SHP77 (cell line): ENCODE results near the gene MORF4L2.
"Not testable (repeated sequence)": the region's sequence is repeated elsewhere in the genome, so short reads cannot be mapped to it uniquely, and the experiment has no call there.

Experiments used
- DNase-seq, 2 experiments: peaks; one replicate each; lab custom pipeline; 2025; lab: John Stamatoyannopoulos, UW

The MORF4L2 gene

DNA sequence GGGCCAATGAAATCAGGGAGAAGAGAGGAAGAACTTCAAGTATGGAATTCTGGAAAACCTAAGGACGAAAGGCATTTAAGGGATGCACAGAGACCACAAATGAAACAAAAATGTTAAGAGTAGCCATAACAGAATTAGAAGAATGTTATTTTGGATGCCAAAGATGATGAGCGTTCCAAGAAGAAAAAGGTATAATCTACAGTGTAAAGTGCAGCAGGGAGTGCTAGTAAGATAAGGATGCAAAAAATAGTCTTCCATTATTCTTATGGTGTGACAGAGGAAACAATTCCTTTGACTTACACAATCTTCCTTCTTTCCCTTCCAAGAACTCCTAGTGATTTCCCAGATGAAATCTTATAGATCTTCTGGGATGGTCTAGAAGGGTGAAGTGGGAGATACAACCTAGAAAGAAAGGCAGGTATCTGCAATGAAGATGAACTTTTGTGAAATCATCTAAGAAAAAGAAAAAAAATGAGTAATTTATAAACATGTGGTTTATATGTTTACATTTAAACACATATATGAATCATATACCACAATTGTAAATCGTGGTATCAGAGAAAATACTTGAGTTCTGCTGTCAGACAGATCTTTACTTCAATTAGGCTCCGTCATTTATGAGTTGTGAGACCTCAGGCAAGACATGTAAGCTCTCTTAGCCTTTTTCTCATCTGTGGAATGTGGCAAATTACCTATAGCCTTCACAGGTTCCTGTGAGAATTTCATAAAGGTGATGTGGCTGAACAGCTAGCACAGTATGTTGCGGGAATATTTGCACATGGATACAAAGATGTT, 8.1 kb downstream of the MORF4L2 start:
- no peak for DNase-seq

DNA sequence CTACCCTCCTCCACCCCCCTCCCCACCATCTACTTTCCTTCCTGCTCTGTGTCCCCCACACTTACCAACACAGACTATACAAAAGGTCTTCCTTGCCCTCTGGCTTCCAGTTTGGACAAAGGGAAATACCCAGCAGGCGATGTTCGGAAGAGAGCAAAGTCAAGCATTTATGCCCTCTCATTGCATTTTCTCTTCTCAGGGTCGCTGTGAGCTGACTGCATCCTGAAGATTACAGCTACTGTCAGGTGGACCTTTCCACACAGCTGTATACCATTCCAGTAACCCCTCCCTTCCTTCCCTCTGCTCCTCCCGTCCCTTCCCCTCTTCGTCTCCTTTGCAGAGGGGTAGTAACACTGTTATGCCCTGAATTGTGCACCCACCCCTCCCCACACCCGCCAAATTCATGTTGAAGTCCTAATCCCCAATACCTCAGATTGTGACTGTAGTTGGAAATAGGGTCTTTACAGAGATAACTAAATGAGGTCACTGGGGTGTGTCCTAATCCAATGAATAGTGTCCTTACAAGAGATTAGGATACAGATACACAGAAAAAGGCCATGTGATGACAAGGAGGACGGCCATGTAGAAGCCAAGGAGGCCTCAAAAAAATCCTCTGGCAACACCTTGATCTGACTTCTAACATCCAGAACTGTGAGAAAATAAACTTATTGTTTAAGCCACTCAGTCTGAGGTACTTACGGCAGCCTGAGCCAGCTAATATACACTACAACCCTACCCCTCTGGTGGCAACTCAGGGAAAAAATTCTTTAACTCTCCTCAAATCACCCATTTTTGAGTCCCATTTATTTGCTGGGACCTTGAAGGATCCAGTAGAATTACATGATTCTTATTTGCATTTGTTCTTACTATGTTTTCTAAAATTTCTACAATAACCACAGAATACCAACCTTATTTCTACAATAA, 11.7 kb downstream of the MORF4L2 start:
- no peak for DNase-seq

DNA sequence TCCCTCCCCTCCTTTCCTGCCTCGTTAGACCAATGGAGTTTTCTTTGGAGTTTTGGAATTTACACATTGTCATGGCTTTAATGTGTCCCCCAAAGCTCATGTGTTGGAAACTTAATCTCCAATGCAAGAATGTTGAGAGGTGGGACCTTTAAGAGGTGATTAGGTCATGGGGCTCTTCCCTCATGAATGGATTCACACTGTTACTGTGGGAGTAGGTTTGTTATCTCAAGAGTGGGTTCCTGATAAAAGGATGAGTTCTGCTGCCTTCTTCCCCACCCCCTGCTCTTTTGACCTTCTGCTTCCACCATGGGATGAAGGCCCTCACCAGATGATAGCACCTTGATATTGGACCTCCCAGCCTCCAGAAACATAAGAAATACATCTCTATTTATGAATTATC, 16.8 kb downstream of the MORF4L2 start:
- no peak for DNase-seq

DNA sequence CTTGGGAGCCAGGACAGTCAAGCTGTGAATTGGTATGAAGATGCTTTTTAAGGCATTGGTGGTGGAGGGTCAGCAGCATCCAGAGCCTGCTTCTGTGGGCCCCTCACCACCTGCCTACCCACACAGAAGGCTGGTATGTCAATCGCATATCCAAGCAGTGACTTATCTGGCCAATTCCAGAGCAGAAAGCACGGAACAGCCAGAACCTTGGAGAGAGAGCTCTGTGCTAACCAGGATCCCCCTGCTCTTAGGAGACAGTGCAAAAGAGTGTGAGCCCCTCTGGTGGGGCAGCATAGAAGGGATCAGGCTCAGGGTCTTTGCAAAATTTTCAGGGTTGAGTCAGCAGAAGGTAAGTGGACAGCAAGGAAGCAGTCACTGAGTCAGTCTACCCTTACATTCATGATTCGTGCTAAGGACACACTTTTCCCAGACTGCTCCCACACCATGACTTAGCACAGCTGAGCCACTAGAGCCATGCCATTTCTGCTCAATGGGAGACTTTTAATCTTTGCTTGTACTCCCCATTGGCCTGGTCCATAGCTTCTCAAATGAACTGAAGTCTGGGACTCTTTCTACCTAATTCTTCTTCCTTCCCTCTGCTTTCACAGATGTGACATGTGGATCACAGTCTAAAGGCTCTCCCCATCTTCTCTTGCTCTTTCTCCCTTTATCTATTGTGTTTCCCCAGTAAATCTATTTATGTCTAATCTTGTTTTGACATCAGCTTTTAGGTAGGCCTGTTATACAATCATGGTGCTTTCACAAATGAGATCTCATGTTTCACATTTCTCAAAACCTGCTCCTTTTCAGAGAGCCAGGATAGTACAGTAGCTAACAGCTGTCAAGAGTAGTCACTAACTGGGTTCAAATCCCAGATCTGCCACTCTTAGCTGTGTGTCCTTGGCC, 20.0 kb downstream of the MORF4L2 start:
- no peak for DNase-seq

DNA sequence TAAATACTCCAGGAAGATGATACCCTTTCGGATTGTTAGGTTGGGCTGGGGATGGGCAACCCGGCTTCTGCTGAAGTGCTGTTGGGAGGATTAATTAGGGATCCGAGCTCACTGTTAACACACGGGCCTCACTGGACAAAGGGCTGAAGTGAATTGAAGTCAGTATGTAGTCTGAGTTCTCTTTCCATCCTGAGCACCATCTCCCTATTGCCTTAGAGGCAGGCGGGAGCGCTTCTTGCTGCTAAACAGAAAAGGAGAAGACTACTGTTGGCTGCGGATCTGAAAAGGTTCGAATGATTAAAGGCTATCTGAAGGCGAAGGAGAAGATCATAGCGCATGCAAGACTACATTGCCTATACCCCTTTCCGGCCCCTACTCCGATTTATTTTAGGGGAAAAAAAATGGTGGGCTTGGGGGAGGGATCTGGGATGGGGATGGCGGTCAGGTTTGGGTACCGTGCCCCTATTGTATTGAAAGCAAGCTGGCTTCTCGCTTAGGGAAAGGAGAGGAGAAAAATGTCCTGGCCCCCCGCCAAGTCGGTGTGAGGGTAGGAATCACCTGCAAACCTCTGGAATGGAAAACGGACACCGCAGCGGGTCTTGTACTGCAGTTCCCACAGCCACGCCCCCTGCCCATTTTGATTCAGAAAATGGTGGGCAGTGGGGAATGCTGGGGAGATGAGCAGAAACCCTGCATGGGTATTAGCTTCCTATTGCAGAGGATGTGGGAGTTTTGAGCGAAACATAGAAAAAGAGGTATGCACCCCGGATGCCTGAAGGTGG, 22.3 kb downstream of the MORF4L2 start:
- DNase-seq: no peak

DNA sequence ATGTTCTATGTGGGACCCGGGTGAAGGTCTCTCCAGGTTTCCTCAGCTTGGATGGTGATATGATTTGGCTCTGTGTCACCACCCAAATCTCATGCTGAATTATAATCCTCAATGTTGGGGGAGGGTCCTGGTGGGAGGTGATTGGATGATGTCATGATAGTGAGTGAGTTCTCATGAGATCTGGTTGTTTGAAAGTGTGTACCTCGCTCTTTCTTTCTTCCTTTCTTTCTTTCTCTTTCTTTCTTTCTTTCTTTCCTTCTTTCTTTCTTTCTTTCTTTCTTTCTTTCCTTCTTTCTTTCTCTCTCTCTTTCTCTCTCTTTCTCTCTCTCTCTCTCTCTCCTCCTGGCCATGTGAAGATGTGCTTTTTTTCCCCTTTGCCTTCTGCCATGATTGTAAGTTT, 27.0 kb downstream of the MORF4L2 start:
- not testable (repeated sequence) for DNase-seq

DNA sequence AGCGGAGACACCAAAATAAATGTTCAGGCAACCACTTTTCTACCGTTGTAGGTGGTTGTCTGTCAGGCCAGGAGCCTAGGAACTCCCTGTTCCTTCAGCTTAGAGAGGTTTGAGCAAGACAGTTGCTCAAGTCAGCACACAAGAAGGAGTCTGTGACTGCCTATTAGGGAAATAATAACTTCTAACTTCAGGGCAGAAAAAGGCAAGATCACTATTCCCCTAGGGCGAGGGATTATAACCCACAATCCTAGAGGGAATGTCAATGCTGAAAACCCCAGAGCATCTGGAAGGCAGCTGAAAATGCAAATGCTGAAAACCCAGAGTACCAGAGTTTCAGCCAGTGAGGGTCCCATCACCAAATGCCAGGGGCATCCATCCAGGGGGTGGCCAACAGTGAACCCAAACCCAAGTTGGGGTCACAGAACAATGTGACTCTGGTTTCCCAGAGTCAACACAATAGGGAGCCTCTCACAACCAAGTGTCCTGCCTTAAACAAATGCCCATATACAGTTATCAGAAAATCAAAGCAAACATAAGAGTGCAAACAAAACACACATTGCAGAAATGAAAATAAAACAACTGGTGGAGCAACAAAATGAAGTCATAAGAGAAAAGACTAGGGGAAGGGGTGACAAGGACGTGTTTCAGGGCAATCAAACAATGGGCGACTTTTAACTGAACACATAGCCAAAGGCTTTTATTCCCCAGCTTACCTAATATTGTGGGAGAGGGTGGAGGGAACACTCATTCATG, 27.6 kb downstream of the MORF4L2 start:
- DNase-seq: no peak

DNA sequence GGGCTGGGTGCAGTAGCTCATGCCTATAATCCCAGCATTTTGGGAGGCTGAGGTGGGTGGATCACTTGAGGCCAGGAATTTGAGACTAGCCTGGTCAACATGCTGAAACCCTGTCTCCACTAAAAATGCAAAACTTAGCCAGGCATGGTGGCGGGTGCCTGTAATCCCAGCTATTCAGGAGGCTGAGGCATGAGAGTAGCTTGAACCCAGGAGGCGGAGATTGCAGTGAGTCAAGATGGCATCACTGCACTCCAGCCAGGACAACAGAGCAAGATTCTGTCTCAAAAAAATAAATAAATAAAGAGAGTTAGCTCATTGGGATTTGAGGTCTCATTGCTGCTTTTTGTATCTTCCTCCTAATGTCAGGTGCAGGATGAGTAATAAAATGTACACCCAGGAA, 29.4 kb downstream of the MORF4L2 start:
- not testable (repeated sequence) for DNase-seq

DNA sequence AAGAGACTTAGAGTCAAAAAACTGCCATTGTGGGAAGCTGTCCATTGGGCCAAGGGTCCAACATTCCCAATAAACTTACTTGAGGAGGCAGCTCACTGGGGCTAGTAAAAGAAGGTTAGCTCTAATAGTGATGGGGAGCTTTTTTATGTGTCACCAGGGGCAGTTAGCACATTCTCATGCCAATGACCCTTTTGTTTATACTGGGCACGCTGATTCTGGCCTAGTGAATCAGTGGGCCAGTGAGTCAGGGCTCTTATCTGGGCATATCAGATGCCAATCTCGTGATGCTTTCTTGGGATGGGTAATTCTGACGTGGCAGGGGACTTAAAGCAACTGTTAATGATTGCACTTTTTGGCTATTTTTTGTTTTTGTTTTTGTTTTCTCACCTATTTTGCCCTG, 29.9 kb downstream of the MORF4L2 start:
- no peak for DNase-seq

DNA sequence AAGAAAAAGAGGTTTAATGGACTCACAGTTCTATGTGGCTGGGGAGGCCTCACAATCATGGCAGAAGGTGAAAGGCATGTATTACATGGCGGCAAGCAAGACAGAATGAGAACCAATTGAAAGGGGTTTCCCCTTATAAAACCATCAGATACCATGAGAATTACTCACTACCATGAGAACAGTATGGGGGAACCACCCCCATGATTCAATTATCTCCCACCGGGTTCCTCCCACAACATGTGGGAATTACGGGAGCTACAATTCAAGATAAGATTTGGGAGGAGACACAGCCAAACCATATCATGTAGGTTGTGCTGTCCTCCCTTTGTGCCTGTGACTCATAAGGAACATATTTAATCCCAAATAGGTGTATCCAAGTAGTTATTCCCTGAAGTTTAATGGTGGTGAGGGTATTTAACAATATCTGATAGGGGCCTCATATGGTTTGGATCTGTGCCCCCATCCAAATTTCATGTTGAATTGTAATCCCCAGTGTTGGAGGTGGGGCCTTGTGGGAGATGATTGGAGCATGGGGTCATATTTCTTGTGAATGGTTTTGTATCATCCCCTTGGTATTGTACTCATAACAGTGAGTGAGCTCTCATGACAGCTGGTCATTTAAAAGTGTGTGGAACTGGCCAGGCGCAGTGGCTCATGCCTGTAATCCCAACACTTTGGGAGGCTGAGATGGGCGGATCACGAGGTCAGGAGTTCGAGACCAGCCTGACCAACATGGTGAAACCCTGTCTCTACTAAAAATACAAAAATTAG, 31.1 kb downstream of the MORF4L2 start:
- DNase-seq: not testable (repeated sequence)

DNA sequence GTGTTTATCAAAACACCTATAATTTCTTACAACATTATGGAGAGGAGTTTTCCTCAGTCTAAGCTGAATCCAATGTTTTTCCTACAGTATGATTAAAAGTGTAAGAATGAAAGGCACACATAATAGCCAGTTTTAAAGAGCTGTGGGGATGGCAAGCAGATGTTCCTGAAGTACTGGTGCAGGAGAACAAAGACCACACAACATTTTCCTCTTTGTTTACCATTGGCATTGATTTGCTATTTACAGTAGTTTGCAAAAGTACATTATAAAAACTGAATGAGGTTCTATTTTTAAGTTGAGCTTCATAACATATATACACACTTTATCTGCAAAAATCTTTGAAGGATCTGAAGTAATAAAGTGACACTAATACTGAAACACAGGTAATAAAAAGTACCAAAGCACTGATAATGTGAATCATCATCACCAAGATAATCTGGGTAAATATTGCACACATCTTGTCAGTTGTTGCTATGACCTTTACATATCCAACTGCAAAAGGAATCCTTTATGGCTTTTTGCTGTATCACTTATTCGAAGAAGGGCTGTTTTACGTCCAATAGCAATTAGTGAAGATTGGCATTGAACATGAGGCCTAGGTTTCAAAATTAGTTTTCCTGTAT, 35.2 kb downstream of the MORF4L2 start:
- no peak for DNase-seq

DNA sequence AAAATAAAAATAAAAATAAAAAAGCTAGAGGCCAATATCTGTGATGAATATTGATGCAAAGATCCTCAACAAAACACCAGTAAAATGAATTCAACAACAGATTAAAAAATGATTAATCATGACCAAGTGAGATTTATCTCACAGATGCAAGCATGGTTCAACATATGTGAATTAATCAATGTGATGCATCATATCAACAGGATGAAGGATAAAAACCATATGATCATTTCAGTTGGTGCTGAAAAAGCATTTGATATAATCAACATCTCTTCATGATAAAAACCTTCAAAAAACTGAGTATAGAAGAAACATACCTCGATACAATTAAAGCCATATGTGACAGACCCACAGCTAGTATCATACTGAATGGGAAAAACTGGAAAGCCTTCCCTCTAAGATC, 38.9 kb downstream of the MORF4L2 start:
- DNase-seq: no peak

DNA sequence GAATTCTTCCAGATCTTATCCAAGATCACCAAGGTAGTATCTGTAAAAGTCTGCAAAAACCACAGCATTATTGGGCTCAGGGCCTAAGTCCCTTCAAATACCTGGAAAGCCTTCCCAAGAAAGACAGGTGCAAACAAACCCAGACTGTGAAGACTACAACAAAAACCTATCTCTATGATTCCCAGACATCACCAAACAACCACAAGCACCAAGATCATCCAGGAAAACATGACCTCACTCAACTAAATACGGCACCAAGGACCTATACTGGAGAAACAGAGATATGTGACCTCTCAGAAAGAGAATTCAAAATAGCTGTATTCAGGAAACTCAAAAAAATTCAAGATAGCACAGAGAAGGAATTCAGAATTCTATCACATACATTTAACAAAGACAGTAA, 42.4 kb downstream of the MORF4L2 start:
- no peak for DNase-seq

DNA sequence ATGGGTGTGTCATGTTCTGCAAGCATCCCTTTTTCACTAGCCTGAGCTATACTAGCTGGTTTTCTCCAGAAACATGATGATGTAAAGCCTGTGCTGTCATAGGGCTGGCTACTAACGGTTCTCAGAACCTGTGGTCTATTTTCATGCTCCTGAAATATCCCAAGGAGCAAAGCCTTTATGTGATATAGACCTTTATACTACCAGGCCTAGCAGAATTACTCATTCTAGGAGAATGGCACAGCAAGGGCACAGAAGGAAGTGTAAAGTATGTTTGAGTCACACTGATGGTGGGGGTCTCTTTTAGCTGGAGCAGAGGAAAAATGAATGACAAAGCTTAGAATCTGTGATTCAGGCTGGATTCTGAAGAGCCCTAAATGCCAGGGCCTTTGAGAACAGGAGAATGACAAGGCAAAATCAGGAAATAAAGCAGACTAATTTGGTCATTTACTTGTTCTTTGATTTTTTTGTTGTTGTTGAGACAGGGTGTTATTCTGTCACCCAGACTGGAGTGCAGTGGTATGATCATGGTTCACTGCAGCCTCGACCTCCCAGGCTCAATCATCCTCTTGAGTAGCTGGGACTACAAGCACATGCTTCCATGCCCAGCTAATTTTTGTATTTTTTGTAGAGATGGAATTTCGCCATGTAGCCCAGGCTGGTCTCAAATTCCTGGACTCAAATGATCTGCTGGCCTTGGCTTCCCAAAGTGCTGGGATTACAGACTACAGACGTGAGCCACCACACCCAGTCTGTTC, 45.9 kb downstream of the MORF4L2 start:
- DNase-seq: no peak

DNA sequence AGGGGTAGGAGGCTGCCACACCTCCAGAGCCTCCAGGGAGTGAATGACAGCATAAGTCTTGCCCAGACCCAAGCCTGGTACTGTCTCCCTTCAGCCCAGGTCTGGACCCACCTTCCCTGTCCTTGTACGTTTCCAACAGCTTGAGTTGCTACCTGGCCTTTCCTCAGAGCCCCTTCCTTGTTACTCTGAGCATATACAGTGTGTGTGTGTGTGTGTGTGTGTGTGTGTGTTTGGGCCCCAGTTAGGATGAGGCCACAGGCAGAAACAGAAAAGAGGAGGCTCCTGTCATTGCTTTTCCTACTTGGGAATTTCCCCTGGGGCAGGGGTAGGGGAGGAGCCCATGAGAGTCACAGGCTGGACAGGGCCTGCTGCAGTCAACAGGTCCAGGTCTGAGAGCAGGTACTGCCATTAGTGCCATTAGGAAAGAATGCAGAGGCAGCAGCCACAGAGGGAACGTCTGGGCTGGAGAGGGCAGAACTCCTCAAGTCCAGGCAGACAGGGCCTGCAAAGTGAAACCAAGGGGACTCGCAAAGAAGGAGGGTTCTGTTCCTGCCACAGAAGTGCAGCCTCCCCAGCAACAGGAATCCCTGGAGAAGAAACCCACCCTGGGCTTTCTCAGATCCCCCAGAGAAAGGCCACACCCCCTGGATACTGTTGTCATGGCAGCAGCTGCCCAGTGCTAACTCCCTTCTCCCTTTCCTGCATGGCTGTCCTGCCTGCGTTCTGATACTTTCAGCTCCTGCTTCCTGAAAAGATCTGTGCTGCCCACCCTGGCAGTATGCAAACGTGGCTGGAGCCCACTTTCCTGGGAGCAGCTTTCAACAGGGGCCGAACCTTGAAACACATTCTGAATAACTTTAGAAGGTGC, 47.8 kb downstream of the MORF4L2 start:
- DNase-seq: peak in 1 of 2 experiments; percentile 2

DNA sequence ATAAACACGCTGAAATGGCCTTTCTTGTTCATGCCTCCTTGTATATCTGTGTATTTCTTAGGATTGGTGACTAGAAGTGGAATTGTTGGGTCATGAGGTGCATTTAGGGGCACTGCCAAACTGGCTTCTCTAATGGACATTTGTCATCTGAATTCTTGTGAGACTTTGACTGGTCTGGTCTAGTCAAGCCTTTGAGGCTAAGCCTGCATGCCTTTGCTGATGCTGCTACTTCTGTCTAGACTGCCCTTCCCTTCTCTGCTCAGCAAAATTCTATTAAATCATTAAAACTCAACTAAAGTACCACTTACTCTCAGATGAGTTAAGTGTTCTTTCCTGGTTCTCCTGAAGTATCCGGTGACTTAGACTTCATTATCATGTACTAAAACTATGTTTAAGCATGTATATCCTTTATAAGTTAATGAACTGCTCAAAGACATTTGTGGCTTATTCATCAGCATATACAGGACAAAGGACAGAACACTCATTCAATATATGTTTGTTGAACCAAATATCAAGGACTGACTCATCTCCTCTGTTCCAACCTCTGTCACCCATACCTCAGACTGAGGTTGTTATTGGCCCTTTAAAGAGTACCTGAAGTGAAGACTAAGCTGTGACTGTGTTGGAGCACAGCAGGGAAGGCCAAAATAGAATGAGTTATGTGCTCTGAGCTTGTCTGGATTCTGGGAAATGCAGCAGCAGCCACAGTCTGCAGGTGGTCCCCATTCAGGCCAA, 48.7 kb downstream of the MORF4L2 start:
- no peak for DNase-seq

DNA sequence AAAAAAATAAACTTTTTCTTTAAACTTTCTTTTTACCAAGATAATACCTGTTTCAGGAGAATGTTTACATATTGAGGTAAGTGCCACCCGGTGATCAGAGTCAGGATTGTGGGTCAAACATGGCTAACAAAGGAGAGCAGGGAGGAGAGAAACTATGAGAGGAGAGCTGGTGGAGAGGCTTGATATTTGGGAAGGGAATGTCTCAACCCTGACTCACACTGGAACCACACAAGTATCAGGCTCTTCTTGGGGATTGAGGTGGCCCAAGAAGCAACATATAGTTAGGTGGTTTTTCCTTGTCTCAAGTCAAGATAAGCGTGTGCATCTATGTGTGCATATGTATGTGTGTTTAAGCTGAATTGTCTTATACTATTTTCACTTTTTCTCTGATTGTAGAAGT, 51.1 kb downstream of the MORF4L2 start:
- DNase-seq: no peak
